ENCODE results near the gene GRAMD2A.

DNA sequence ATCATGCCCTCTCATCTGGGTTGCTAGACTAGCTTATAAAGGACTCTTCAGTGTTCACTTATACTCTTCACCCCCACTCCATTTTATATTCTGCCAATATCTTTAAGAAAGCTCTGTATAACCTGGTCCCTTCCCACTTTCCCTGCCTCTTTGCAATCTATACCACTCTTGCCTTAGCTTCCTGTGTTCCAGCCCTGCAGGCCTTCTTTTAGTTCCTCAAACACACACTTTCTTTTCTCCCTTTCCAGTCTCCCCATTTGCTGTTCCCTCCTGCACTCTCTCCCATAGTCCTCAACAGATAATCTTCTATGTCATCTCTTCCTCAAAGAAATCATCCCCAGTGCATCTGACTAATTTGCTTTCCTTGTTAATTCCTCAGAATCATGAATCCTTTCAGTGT, 50.7 kb downstream of the GRAMD2A start:
- TF ChIP-seq, protein P1, sequence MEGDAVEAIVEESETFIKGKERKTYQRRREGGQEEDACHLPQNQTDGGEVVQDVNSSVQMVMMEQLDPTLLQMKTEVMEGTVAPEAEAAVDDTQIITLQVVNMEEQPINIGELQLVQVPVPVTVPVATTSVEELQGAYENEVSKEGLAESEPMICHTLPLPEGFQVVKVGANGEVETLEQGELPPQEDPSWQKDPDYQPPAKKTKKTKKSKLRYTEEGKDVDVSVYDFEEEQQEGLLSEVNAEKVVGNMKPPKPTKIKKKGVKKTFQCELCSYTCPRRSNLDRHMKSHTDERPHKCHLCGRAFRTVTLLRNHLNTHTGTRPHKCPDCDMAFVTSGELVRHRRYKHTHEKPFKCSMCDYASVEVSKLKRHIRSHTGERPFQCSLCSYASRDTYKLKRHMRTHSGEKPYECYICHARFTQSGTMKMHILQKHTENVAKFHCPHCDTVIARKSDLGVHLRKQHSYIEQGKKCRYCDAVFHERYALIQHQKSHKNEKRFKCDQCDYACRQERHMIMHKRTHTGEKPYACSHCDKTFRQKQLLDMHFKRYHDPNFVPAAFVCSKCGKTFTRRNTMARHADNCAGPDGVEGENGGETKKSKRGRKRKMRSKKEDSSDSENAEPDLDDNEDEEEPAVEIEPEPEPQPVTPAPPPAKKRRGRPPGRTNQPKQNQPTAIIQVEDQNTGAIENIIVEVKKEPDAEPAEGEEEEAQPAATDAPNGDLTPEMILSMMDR (IDR thresholded peaks at IDR 0.05), result no peak
- TF ChIP-seq POLR2A (IDR thresholded peaks at IDR 0.05), result no peak

All from uterus (tissue), 2 donors.